Stomach (tissue), 19 donors: ENCODE data around the gene CIP2A. TPM values are rescaled to one million over a fixed set of nuclear protein-coding genes. Genes with fewer than 3 reads are reported as not detected.
"Not testable (repeated sequence)": the region's sequence is repeated elsewhere in the genome, so short reads cannot be mapped to it uniquely, and the experiment has no call there.

Experiments used
- DNase-seq, 2 donors: peaks; one replicate each; pipeline versions ENCODE4 v3.0.0 to v3.0.0-alpha.2; 2013 to 2019
- H3K27ac ChIP-seq, 5 donors: fragments of 200-600 bp in 4 of 5; sonication (generic) in 4 of 5; one replicate each; pipeline ENCODE4 v1.5.1; 2013 to 2019; ENCODE audit warnings: mild to moderate bottlenecking in 1 of 5, moderate library complexity in 1 of 5
- H3K27me3 ChIP-seq, 3 donors: fragments of 200-600 bp; sonication (generic); one replicate each; pipeline ENCODE4 v1.5.1; 2017 to 2019; ENCODE audit warnings: mixed run types in 1 of 3
- H3K36me3 ChIP-seq, 4 donors: fragments of 200-600 bp; sonication (generic); 1 replicate in 3 of 4; 2 replicates in 1 of 4; pipeline ENCODE4 v1.5.1; 2016 to 2019
- H3K4me1 ChIP-seq, 4 donors: fragments of 200-600 bp; sonication (generic); one replicate each; pipeline ENCODE4 v1.5.1; 2016 to 2019
- H3K4me3 ChIP-seq, 4 donors: fragments of 200-600 bp; sonication (generic) in 3 of 4; one replicate each; pipeline ENCODE4 v1.5.1; 2016 to 2019; ENCODE audit warnings: mild to moderate bottlenecking in 1 of 4
- H3K9me3 ChIP-seq, 4 donors: fragments of 200-600 bp; sonication (generic); one replicate each; pipeline ENCODE4 v1.5.1; 2016 to 2019
- EP300 ChIP-seq: sonication (generic); formaldehyde crosslinking; IDR thresholded peaks from one replicate; pipeline ENCODE4 v1.6.1; 2017; ENCODE audit warnings: antibody characterized with exemption
- POLR2A ChIP-seq, 4 donors: fragments of 450-650 bp; IDR thresholded peaks; one replicate each; pipeline ENCODE4 v1.6.1; 2016; ENCODE audit warnings: antibody characterized with exemption in 4 of 4, control low read depth in 2 of 4, mild to moderate bottlenecking in 1 of 4, moderate library complexity in 1 of 4
- POLR2AphosphoS5 ChIP-seq, 3 donors: sonication (generic); formaldehyde crosslinking; IDR thresholded peaks; one replicate each; pipeline ENCODE4 v1.6.1; 2016; ENCODE audit warnings: antibody characterized with exemption in 3 of 3
- WGBS, 5 donors: extraction: QIAGEN DNeasy Blood & Tissue Kit in 3 of 5; methylation state at CpG; one replicate each; pipeline versions ENCODE4 v1.1.5 to v1.1.7; 2013 to 2018; 5-methylcytosine and 5-hydroxymethylcytosine counted together
- intact Hi-C: fragments of 100-400 bp; cut with DNase I; formaldehyde crosslinking; loops from one replicate; pipeline ENCODE4 v1.15.1; 2023; ENCODE audit warnings: low total_unique reads
- long read RNA-seq, 10 donors: transcript quantifications; one replicate each; lab custom pipeline, GENCODE V29; 2026
- polyA plus RNA-seq, 3 donors: library from polyadenylated mRNA; stranded (reverse); fragments of 200-250 nt; gene quantifications; one replicate each; pipeline ENCODE4 v1.2.3, GENCODE V29; 2013
- total RNA-seq, 5 donors: library from RNA; depleted of rRNA; stranded (reverse); fragments of >200 nt; gene quantifications; one replicate each; pipeline versions ENCODE4 v1.1.0 to v1.2.3, GENCODE V29; 2014 to 2016
- TF ChIP-seq, protein P1 (sequence below), 7 experiments: fragments of 450-650 bp in 4 of 7; fragments of 200-600 bp in 3 of 7; sonication (generic) in 3 of 7; IDR thresholded peaks; one replicate each; pipeline ENCODE4 v1.5.1; 2016 to 2019; ENCODE audit warnings: antibody characterized with exemption in 7 of 7, control low read depth in 2 of 7, mild to moderate bottlenecking in 1 of 7
- donor health status: healthy with polysubstance abuse.
- donor health status: Bipolar disorder and iron deficiency.
- donor health status: healthy.

The CIP2A gene
- total RNA-seq (10 to 100 TPM in 2 of 5 donors, 1 to 10 TPM in 1, under 1 TPM in 1, not detected in 1; 0.58 to 26.4 (median 8.0) TPM), polyA plus RNA-seq (1 to 10 TPM; 1.3 to 1.8 (median 1.4) TPM)
- long read RNA-seq, donor 1, result 0 reads
- long read RNA-seq, donor 2, result 0 reads
- long read RNA-seq, donor 3, result 0 reads
- long read RNA-seq, donor 4, result 0 reads
- long read RNA-seq, donor 5, partial matches to known transcripts, result 0 of 1 reads
- long read RNA-seq, donor 5, other reads (novel, unspliced or antisense), result 0 of 1 reads
- long read RNA-seq, donor 6, result 0 reads
- long read RNA-seq, donor 7, result 0 reads
- long read RNA-seq, donor 8, partial matches to known transcripts, result 0 of 1 reads
- long read RNA-seq, donor 8, other reads (novel, unspliced or antisense), result 0 of 1 reads
- long read RNA-seq, donor 9, partial matches to known transcripts, result 0 of 1 reads
- long read RNA-seq, donor 9, other reads (novel, unspliced or antisense), result 0 of 1 reads
- long read RNA-seq, donor 10, result 0 reads

DNA sequence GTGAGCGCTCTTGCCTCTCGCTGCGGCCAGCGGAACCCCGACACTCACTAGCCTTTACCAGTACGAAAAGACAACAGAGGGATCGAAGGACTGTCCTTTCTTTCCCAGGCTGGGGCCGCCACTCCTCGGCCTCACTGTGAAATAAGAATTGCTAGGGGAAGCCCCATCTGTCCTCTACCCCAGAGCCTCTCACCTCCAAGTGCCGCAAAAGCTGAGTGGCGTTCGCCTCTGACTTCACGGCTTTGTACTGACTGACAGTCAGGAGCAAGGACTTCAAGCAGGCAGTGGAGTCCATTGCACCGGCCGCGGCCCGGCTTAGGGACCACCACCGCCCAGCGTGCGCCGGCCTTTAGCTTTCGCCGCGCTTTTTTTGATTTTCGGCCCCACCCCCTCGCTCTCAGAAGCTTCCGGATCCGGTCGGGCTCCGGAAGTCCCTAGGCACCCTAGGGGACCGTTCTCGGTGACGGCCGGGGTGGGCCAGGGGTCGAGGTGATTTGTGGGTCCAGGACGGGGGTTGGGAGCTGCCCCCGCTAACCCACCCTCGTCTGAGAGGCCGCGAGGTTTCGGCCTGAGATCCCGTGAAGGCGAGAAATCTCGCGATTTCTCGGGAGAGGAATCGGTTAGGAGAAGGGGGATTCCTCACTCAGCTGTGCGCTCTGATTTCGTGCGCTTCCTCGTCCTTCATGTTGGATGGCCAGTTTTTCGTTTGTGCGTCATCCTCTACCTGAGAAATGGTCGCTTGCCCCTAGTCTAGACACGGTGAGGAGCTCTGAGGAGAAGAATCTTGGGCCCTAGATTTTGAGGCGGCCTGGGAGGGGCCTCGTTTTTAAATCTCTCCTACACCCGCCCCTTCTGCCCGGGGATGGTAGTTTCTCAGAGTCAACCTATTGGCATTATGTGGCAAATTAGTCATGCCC, at the start of gene CIP2A, which contains the start of gene DZIP3:
Gene CIP2A (minus strand): TSS at position 358 of the 917 bp plus-strand sequence. CDS start 63 bp downstream, at position 295.
Gene DZIP3 (plus strand): TSS at position 642 of the 917 bp plus-strand sequence. CDS start 15,685 bp downstream, outside the sequence.
- DNase-seq, result peak; percentile 74 to 97
- 0 to 1% (median 1%) methylated on average over 47 to 59 of the region's 59 CpGs for WGBS, 5 donors
- Histone ChIP-seq H3K27ac (peak within 1 kb of the TSS; percentile 90 to 97 (median 93)), H3K27me3 (no peaks in the 10 kb centered on the region), H3K4me1 (peaks cover 5 to 27% (median 18%) of the 10 kb centered on the region in 4 donors), H3K4me3 (peak within 1 kb of the TSS; percentile 75 to 95 (median 86)), H3K36me3 (no peaks in the 10 kb centered on the region), H3K9me3 (no peaks in the 10 kb centered on the region)
- TF ChIP-seq POLR2AphosphoS5 (IDR thresholded peaks at IDR 0.05), result peak; percentile 7 to 92 (median 83)
- no peak for TF ChIP-seq EP300
- peak in 1 of 4 donors; percentile 43 for TF ChIP-seq POLR2A (IDR thresholded peaks at IDR 0.05)
- intact Hi-C loops, result no loop called here

DNA sequence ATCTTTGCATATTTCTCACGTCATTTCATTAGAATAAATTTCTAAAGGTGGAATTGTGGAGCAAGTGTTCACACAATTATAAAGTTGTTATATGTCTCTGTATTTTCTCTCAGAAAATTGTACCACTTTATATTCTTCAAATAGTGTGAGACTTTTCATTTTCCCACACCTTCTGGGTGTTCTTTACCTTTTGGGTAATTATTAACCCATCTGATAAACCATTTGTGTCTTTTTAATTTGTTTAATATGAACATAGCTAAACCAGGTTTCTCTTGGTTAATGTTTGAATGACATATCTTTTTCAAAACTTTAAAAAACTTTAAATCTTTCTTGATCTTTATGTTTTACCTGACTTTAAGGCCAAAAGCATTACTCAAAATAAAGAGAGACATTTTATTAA, 40.7 kb upstream of the CIP2A start:
- 38 to 70% (median 51%) methylated on average over 1 of the region's 1 CpG for WGBS, 5 donors
- H3K36me3 ChIP-seq, result peaks cover 0 to 35% (median 6%) of the 10 kb centered on the region in 4 donors

DNA sequence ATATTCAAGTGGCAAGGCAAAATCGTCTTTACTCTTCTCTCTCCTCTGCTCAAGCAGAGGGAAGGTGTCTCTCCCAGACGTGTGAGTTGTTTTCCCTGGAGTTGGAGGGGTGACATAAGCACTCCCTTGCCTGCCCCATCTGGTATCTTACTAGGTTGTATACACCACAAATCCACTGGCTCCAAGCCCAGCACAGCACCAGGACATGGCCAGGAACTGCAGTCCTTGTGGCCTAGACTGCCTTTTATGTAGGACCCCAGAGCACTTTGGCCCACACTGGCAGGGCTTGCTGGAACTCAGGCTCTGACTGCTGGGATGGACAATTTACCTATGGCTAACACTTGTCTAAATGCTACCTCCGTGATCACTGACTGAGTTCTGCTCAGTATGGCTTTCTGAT, 34.3 kb upstream of the CIP2A start:
- H3K36me3 ChIP-seq, result peaks cover 0 to 40% (median 12%) of the 10 kb centered on the region in 4 donors
- no peak overlapping the region for H3K27ac ChIP-seq
- intact Hi-C loops, result no loop called here
- no peaks in the 10 kb centered on the region for H3K9me3 ChIP-seq
- DNase-seq, result no peak
- WGBS, 5 donors, result 61 to 74% (median 67%) methylated on average over 3 of the region's 3 CpGs
- H3K4me3 ChIP-seq, result no peak overlapping the region
- no peaks in the 10 kb centered on the region for H3K27me3 ChIP-seq
- H3K4me1 ChIP-seq, result peaks cover 0 to 10% (median 3%) of the 10 kb centered on the region in 4 donors
- TF ChIP-seq, protein P1, sequence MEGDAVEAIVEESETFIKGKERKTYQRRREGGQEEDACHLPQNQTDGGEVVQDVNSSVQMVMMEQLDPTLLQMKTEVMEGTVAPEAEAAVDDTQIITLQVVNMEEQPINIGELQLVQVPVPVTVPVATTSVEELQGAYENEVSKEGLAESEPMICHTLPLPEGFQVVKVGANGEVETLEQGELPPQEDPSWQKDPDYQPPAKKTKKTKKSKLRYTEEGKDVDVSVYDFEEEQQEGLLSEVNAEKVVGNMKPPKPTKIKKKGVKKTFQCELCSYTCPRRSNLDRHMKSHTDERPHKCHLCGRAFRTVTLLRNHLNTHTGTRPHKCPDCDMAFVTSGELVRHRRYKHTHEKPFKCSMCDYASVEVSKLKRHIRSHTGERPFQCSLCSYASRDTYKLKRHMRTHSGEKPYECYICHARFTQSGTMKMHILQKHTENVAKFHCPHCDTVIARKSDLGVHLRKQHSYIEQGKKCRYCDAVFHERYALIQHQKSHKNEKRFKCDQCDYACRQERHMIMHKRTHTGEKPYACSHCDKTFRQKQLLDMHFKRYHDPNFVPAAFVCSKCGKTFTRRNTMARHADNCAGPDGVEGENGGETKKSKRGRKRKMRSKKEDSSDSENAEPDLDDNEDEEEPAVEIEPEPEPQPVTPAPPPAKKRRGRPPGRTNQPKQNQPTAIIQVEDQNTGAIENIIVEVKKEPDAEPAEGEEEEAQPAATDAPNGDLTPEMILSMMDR (IDR thresholded peaks at IDR 0.05), result no peak
- TF ChIP-seq POLR2A (IDR thresholded peaks at IDR 0.05), result no peak
- no peak for TF ChIP-seq POLR2AphosphoS5 (IDR thresholded peaks at IDR 0.05)
- TF ChIP-seq EP300, result no peak

More for the DNA sequence above, 40.7 kb upstream of the CIP2A start:
- Histone ChIP-seq H3K27ac (no peak overlapping the region), H3K27me3 (no peaks in the 10 kb centered on the region), H3K4me3 (no peak overlapping the region), H3K9me3 (no peaks in the 10 kb centered on the region), H3K4me1 (no peaks in the 10 kb centered on the region)
- DNase-seq, result peak in 1 of 2 donors; percentile 16
- intact Hi-C loops, result no loop called here
- TF ChIP-seq POLR2AphosphoS5 (IDR thresholded peaks at IDR 0.05), result no peak
- no peak for TF ChIP-seq POLR2A (IDR thresholded peaks at IDR 0.05)
- TF ChIP-seq, protein P1 (IDR thresholded peaks at IDR 0.05), result no peak

DNA sequence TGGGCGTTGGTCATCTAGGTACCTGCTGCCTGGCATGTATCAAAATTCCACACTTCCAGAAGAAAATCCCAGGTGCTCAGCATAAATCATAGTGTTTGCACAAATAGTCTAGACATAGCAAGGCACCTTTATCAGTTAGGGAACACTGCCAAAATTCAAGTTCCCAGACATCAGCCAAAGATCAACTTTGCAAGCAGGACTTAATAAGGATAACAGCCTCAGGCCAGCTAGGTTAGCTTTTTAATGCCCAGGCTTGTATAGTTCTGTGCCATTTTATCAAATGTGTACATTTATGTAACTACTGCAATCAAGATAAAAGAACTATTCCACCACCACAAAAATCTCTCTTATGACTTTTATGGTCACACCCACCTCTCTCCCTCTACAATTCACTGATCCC, 31.0 kb upstream of the CIP2A start:
- peaks cover 0 to 10% (median 3%) of the 10 kb centered on the region in 4 donors for H3K4me1 ChIP-seq
- peak in 1 of 2 donors; percentile 50 for DNase-seq
- H3K27ac ChIP-seq, result no peak overlapping the region
- H3K4me3 ChIP-seq, result no peak overlapping the region
- WGBS, 5 donors, result 27 to 69% (median 45%) methylated on average over 1 of the region's 1 CpG
- H3K36me3 ChIP-seq, result peaks cover 0 to 23% (median 9%) of the 10 kb centered on the region in 4 donors
- intact Hi-C loops, result no loop called here
- TF ChIP-seq POLR2A (IDR thresholded peaks at IDR 0.05) (no peak), EP300 (no peak), POLR2AphosphoS5 (IDR thresholded peaks at IDR 0.05) (no peak)
- TF ChIP-seq, protein P1 (IDR thresholded peaks at IDR 0.05), result no peak
- no peaks in the 10 kb centered on the region for H3K9me3 ChIP-seq
- no peaks in the 10 kb centered on the region for H3K27me3 ChIP-seq

DNA sequence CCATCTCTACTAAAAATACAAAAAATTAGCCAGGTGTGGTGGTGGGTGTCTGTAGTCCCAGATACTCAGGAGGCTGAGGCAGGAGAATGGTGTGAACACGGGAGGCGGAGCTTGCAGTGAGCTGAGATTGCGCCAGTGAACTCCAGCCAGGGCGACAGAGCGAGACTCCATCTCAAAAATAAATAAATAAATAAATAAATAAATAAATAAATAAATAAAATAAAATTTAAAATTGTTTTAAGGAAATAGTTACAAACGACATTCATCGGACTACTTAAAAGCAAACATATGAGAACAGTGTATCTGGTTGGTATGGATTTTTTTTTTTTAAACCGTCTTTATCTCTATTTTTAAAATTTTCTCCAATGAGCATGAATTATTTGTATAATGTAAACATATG, 26.9 kb upstream of the CIP2A start:
- H3K9me3 ChIP-seq, intact Hi-C loops, H3K27me3 ChIP-seq, H3K4me3 ChIP-seq, H3K27ac ChIP-seq, DNase-seq: not testable (repeated sequence)
- WGBS, 5 donors, result 97 to 99% (median 98%) methylated on average over 8 of the region's 8 CpGs
- peaks cover 0 to 10% (median 3%) of the 10 kb centered on the region in 4 donors for H3K4me1 ChIP-seq
- H3K36me3 ChIP-seq, result peaks cover 5 to 44% (median 13%) of the 10 kb centered on the region in 4 donors
